KMS-11 (cell line): Measurements from ENCODE around the gene INTS12.
A peak's percentile ranks its signal among the peaks of the same experiment; 100 is the strongest.

Experiments
- H2AFZ ChIP-seq: fragments of 200-600 bp; sonication (generic); 2 replicates; pipeline ENCODE4 v1.6.1; 2016; ENCODE audit warnings: antibody characterized with exemption, mixed run types, low read depth
- H3K27ac ChIP-seq: fragments of 200-600 bp; sonication (generic); 2 replicates; pipeline ENCODE4 v1.6.1; 2016; ENCODE audit warnings: mild to moderate bottlenecking, mixed run types
- H3K27me3 ChIP-seq: fragments of 200-600 bp; sonication (generic); 2 replicates; pipeline ENCODE4 v1.6.1; 2017; ENCODE audit warnings: mild to moderate bottlenecking, low read depth, mixed run types, moderate library complexity; ENCODE audit not compliant: insufficient read depth
- H3K36me3 ChIP-seq: fragments of 200-600 bp; sonication (generic); 2 replicates; pipeline ENCODE4 v1.6.1; 2017; ENCODE audit warnings: mild to moderate bottlenecking, mixed run types; ENCODE audit not compliant: insufficient read depth
- H3K4me1 ChIP-seq: fragments of 200-600 bp; sonication (generic); 2 replicates; pipeline ENCODE4 v1.6.1; 2016; ENCODE audit warnings: mild to moderate bottlenecking, low read depth, mixed run types; ENCODE audit not compliant: poor library complexity, severe bottlenecking
- H3K4me2 ChIP-seq: fragments of 200-600 bp; sonication (generic); 2 replicates; pipeline ENCODE4 v1.7.0; 2016; ENCODE audit warnings: mild to moderate bottlenecking, mixed run types
- H3K4me3 ChIP-seq: fragments of 200-600 bp; sonication (generic); IDR thresholded peaks from 2 replicates; pipeline ENCODE4 v1.6.1; 2017; ENCODE audit warnings: low read depth, low read length, mixed read lengths; ENCODE audit not compliant: insufficient read depth
- H3K79me2 ChIP-seq: fragments of 200-600 bp; sonication (generic); 2 replicates; pipeline ENCODE4 v1.6.1; 2016; ENCODE audit warnings: low read depth, mixed run types; ENCODE audit not compliant: insufficient read depth
- H3K9ac ChIP-seq: fragments of 200-600 bp; sonication (generic); 2 replicates; pipeline ENCODE4 v1.6.1; 2016; ENCODE audit warnings: mild to moderate bottlenecking, mixed run types
- H4K20me1 ChIP-seq: fragments of 200-600 bp; sonication (generic); 2 replicates; pipeline ENCODE4 v1.6.1; 2016; ENCODE audit warnings: mild to moderate bottlenecking, mixed run types; ENCODE audit not compliant: insufficient read depth
- CTCF ChIP-seq: fragments of 200-600 bp; sonication (generic); conservative IDR thresholded peaks from 2 replicates; pipeline ENCODE4 v1.6.1; 2017; ENCODE audit warnings: low read depth, mild to moderate bottlenecking, antibody characterized with exemption, low read length, moderate library complexity, mixed read lengths

Gene INTS12

GRCh38 chr4:105671301-105671700 is 37.2 kb downstream of the INTS12 start:
- Histone ChIP-seq H3K9ac (no peak overlapping the region), H3K79me2 (no peaks in the 10 kb centered on the region), H3K36me3 (no peaks in the 10 kb centered on the region), H4K20me1 (no peaks in the 10 kb centered on the region), H3K4me2 (no peak overlapping the region), H3K27ac (no peak overlapping the region), H3K4me3 (no peak overlapping the region), H3K4me1 (peaks cover 7% of the 10 kb centered on the region), H2AFZ (no peak overlapping the region), H3K27me3 (no peaks in the 10 kb centered on the region)
- no peak for TF ChIP-seq CTCF

- Histone ChIP-seq H3K4me1 (peaks cover 13% of the 10 kb centered on the region), H3K36me3 (no peaks in the 10 kb centered on the region), H3K79me2 (no peaks in the 10 kb centered on the region), H3K27ac (no peak overlapping the region), H3K27me3 (no peaks in the 10 kb centered on the region), H4K20me1 (no peaks in the 10 kb centered on the region), H3K4me2 (no peak overlapping the region), H3K4me3 (no peak overlapping the region), H2AFZ (no peak overlapping the region), H3K9ac (no peak overlapping the region)
- no peak for TF ChIP-seq CTCF
These were observed 37.8 kb downstream of the INTS12 start for GRCh38 chr4:105670684-105671083.

- Histone ChIP-seq H3K27ac (no peak overlapping the region), H4K20me1 (no peaks in the 10 kb centered on the region), H3K27me3 (no peaks in the 10 kb centered on the region), H3K4me2 (no peak overlapping the region), H3K4me3 (no peak overlapping the region), H3K79me2 (no peaks in the 10 kb centered on the region), H3K4me1 (peaks cover 46% of the 10 kb centered on the region), H3K9ac (no peak overlapping the region), H2AFZ (no peak overlapping the region), H3K36me3 (no peaks in the 10 kb centered on the region)
- TF ChIP-seq CTCF = peak; percentile 58; the same call in 1 of the 2 replicates
These were observed 41.8 kb downstream of the INTS12 start for GRCh38 chr4:105666693-105667092.

- H3K27me3 ChIP-seq = no peaks in the 10 kb centered on the region
- H3K27ac ChIP-seq = no peak overlapping the region
- H3K36me3 ChIP-seq = no peaks in the 10 kb centered on the region
- H3K9ac ChIP-seq = no peak overlapping the region
- peak overlapping the region; percentile 56 for H2AFZ ChIP-seq
- H3K4me2 ChIP-seq = peak overlapping the region; percentile 84
- peaks cover 48% of the 10 kb centered on the region for H3K4me1 ChIP-seq
- TF ChIP-seq CTCF = no peak
- no peaks in the 10 kb centered on the region for H4K20me1 ChIP-seq
- no peaks in the 10 kb centered on the region for H3K79me2 ChIP-seq
- H3K4me3 ChIP-seq = no peak overlapping the region
These were observed 45.4 kb downstream of the INTS12 start for GRCh38 chr4:105662935-105663675.
